PC-3 (cell line): Measurements from ENCODE around the gene SSRP1. TPM values are rescaled to one million over a fixed set of nuclear protein-coding genes. Genes with fewer than 3 reads are reported as not detected.

Experiments used
- ATAC-seq: fragments of 200-7000 bp; cut with Tn5 transposase; 2 replicates; pipeline ENCODE4 v1.9.1; 2020; ENCODE audit warnings: mild to moderate bottlenecking, moderate library complexity
- BruUV-seq: library from RNA; stranded (reverse); fragments of 400-500 nt; replicated peaks from 2 replicates; lab custom pipeline; 2021; lab: Mats Ljungman, UMichigan
- CTCF ChIA-PET: fragments of 300-600 bp; sonication (Branson Sonifier 250); formaldehyde crosslinking; loops from one replicate; lab custom pipeline; 2022; ENCODE audit warnings: antibody characterized with exemption; lab: Charles Lee
- POLR2A ChIA-PET: fragments of 300-600 bp; sonication (Branson Sonifier 250); formaldehyde crosslinking; loops from one replicate; lab custom pipeline; 2022; ENCODE audit warnings: antibody characterized with exemption; ENCODE audit not compliant: unreplicated experiment; lab: Charles Lee
- DNase-seq: peaks from one replicate; pipeline ENCODE4 v3.0.0-alpha.2; 2015
- H2AFZ ChIP-seq: fragments of 300-600 bp; sonication (generic); 2 replicates; pipeline ENCODE4 v1.6.0; 2016; ENCODE audit warnings: antibody characterized with exemption, low read length
- H3F3A ChIP-seq: fragments of 300-600 bp; sonication (generic); one replicate; pipeline ENCODE4 v1.6.0; 2017; ENCODE audit warnings: antibody characterized with exemption, low read length, control low read depth, mild to moderate bottlenecking; ENCODE audit not compliant: unreplicated experiment
- H3K27ac ChIP-seq: fragments of 300-600 bp; sonication (generic); 2 replicates; pipeline ENCODE4 v1.5.1; 2016; ENCODE audit warnings: mild to moderate bottlenecking, low read length
- H3K27me3 ChIP-seq: fragments of 300-600 bp; sonication (generic); 2 replicates; pipeline ENCODE4 v1.6.1; 2016; ENCODE audit warnings: low read length, mixed read lengths
- H3K36me3 ChIP-seq: fragments of 300-600 bp; sonication (generic); 2 replicates; pipeline ENCODE4 v1.6.1; 2016; ENCODE audit warnings: low read depth, mixed run types, low read length, mixed read lengths
- H3K4me1 ChIP-seq: fragments of 300-600 bp; sonication (generic); 2 replicates; pipeline ENCODE4 v1.5.1; 2016; ENCODE audit warnings: low read length; ENCODE audit not compliant: insufficient read depth
- H3K4me2 ChIP-seq: fragments of 300-600 bp; sonication (generic); 2 replicates; pipeline ENCODE4 v1.6.0; 2016; ENCODE audit warnings: low read length
- H3K4me3 ChIP-seq: fragments of 300-600 bp; sonication (generic); 2 replicates; pipeline ENCODE4 v1.5.1; 2016; ENCODE audit warnings: mild to moderate bottlenecking, low read length, mixed read lengths
- H3K79me2 ChIP-seq: fragments of 300-600 bp; sonication (generic); 2 replicates; pipeline ENCODE4 v1.6.1; 2017; ENCODE audit warnings: low read length, mixed read lengths
- H3K9ac ChIP-seq: fragments of 300-600 bp; sonication (generic); 2 replicates; pipeline ENCODE4 v1.6.0; 2016; ENCODE audit warnings: mild to moderate bottlenecking, low read length
- H3K9me2 ChIP-seq: fragments of 300-600 bp; sonication (generic); replicated peaks from 2 replicates; pipeline ENCODE4 v1.6.1; 2016; ENCODE audit warnings: mixed run types, low read length, mixed read lengths
- H3K9me3 ChIP-seq: fragments of 300-600 bp; sonication (generic); 2 replicates; pipeline ENCODE4 v1.6.1; 2016; ENCODE audit warnings: low read length, mixed read lengths
- H4K20me1 ChIP-seq: fragments of 300-600 bp; sonication (generic); 2 replicates; pipeline ENCODE4 v1.6.1; 2016; ENCODE audit warnings: low read length, mixed read lengths
- EZH2 ChIP-seq: fragments of 300-600 bp; sonication (generic); IDR thresholded peaks from one replicate; pipeline ENCODE4 v1.6.1; 2017; ENCODE audit warnings: antibody characterized with exemption, mild to moderate bottlenecking, low read length; ENCODE audit not compliant: unreplicated experiment
- EZH2phosphoT487 ChIP-seq: fragments of 300-600 bp; sonication (generic); IDR thresholded peaks from 2 replicates; pipeline ENCODE4 v1.6.1; 2018; ENCODE audit warnings: mild to moderate bottlenecking, antibody characterized with exemption, low read length, borderline replicate concordance
- intact Hi-C: fragments of 100-400 bp; cut with micrococcal nuclease; formaldehyde crosslinking; loops from 2 replicates; pipeline ENCODE4 v1.9.0; 2023
- total RNA-seq: library from RNA; depleted of rRNA; stranded (reverse); fragments of >200 nt; gene quantifications from 2 replicates; pipeline ENCODE4 v1.2.3, GENCODE V29; 2014
- TF ChIP-seq, protein P1 (sequence below): fragments of 300-600 bp; sonication (generic); conservative IDR thresholded peaks from 2 replicates; pipeline ENCODE4 v1.5.1; 2017; ENCODE audit warnings: antibody characterized with exemption, low read depth, mild to moderate bottlenecking, low read length

The SSRP1 gene
- total RNA-seq, 1 experiment from 2014 or later = 228 TPM

DNA sequence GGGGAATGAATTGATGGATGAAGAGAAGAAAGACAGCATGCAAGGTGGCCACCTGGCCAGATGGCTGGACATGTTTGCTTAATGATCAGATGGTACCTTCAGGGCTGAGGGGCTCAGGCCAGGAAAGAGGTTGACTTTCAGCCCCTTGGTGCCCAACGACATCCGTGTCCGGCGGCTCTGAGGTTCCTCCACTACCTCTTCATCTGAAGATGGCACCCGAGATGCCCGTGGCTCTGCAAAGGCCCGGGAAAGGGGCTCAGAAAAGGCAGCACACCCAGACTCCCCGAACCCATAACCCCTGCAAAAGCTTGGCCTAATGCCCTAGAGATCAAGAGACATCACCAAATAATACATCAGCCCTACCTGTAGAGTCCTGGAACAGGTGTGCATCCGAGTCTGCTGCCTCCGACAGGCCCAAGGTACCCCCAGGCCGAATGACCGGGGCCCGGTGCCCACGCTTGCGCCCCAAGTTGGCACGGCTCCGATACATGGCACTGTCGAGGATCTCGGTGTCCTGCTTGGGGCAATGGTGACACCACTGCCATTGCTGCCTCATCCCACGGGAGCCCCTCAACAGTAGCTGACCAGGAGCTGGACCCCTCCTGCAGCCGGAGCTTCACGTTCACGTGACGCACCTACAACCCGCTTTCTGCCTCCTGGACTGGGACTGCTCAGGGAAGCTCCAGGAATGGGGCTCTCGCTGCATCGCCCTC, 33.8 kb downstream of the SSRP1 start:
- H3K9me3 ChIP-seq = no peaks in the 10 kb centered on the region
- no peak for DNase-seq
- no peak overlapping the region for H3K4me2 ChIP-seq
- H3K9ac ChIP-seq = no peak overlapping the region
- no peak overlapping the region for H3K4me3 ChIP-seq
- H3K79me2 ChIP-seq = peaks cover 34% of the 10 kb centered on the region
- H2AFZ ChIP-seq = no peak overlapping the region
- intact Hi-C loops = no loop called here
- H4K20me1 ChIP-seq = no peaks in the 10 kb centered on the region
- peaks cover 73% of the 10 kb centered on the region for H3K36me3 ChIP-seq
- H3K4me1 ChIP-seq = peaks cover 32% of the 10 kb centered on the region
- H3K9me2 ChIP-seq = no peaks in the 10 kb centered on the region
- ATAC-seq = no peak
- no peak for TF ChIP-seq EZH2phosphoT487
- TF ChIP-seq EZH2 = no peak
- TF ChIP-seq, protein P1, sequence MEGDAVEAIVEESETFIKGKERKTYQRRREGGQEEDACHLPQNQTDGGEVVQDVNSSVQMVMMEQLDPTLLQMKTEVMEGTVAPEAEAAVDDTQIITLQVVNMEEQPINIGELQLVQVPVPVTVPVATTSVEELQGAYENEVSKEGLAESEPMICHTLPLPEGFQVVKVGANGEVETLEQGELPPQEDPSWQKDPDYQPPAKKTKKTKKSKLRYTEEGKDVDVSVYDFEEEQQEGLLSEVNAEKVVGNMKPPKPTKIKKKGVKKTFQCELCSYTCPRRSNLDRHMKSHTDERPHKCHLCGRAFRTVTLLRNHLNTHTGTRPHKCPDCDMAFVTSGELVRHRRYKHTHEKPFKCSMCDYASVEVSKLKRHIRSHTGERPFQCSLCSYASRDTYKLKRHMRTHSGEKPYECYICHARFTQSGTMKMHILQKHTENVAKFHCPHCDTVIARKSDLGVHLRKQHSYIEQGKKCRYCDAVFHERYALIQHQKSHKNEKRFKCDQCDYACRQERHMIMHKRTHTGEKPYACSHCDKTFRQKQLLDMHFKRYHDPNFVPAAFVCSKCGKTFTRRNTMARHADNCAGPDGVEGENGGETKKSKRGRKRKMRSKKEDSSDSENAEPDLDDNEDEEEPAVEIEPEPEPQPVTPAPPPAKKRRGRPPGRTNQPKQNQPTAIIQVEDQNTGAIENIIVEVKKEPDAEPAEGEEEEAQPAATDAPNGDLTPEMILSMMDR = no peak
- ChIA-PET CTCF (no interaction called here), POLR2A (no interaction called here)
- no peaks in the 10 kb centered on the region for H3K27me3 ChIP-seq
- BruUV-seq = no TSS peak
- H3F3A ChIP-seq = no peaks in the 10 kb centered on the region
- H3K27ac ChIP-seq = no peak overlapping the region

DNA sequence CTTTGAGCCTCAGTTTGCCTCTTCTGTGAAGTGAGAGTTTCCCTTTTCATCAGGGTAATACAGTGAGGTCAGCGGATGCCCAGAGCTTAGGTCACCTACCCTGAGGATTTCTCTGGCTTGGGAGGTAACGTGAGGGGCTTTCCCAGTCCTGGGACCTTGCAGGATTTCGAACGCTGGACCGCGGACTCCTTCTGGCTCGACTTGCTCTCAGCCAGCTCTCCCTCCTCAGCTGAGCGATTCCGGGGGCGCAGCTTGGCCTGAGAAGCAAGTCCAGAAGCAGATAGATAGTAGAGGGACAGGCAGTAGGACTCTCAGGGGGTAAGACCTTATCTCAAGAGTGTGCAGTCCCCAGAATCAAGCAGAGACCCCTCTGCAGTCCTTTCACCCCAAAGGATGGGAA, 34.9 kb downstream of the SSRP1 start:
- no peaks in the 10 kb centered on the region for H3K9me2 ChIP-seq
- peaks cover 26% of the 10 kb centered on the region for H3K4me1 ChIP-seq
- intact Hi-C loops = no loop called here
- H3K4me2 ChIP-seq = no peak overlapping the region
- DNase-seq = no peak
- no TSS peak for BruUV-seq
- H3K36me3 ChIP-seq = peaks cover 76% of the 10 kb centered on the region
- H3K9ac ChIP-seq = no peak overlapping the region
- ATAC-seq = no peak
- TF ChIP-seq, protein P1 = no peak
- TF ChIP-seq EZH2phosphoT487 (no peak), EZH2 (no peak)
- H3K9me3 ChIP-seq = no peaks in the 10 kb centered on the region
- ChIA-PET CTCF (no interaction called here), POLR2A (no interaction called here)
- H2AFZ ChIP-seq = no peak overlapping the region
- no peak overlapping the region for H3K27ac ChIP-seq
- no peaks in the 10 kb centered on the region for H4K20me1 ChIP-seq
- H3K79me2 ChIP-seq = peaks cover 24% of the 10 kb centered on the region
- no peak overlapping the region for H3K4me3 ChIP-seq
- no peaks in the 10 kb centered on the region for H3F3A ChIP-seq
- H3K27me3 ChIP-seq = no peaks in the 10 kb centered on the region

DNA sequence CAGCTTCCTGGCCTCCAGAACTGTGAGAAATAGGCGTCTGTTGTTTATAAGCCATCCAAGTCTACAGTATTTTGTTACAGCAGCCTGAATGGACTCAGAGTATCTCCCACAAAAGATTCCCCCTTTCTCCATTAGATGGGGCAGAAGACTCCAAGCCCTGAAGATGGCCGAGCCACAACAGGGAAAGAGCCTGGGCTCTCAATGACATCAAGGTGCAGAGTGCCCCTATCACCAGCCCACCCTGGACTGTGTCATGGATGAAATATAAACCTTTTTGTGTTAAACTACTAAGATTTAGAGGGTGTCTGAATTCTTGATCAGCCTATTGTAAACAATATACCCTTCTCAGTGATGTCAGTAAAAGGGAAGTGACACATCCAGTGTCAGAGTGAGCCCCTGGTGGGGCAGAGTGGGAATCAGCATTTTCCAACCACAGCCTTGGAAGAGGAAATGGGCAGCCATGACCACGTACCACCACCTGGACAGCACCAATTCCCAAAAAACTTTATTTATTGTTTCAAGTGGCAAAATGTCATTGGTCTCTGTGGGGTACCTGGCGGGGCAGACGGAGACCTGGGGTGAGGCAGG, 36.4 kb downstream of the SSRP1 start:
- Histone ChIP-seq H3K27me3 (no peaks in the 10 kb centered on the region), H3F3A (no peaks in the 10 kb centered on the region), H3K27ac (no peak overlapping the region), H3K79me2 (peaks cover 12% of the 10 kb centered on the region), H2AFZ (no peak overlapping the region), H4K20me1 (no peaks in the 10 kb centered on the region), H3K9ac (no peak overlapping the region), H3K9me2 (no peaks in the 10 kb centered on the region), H3K9me3 (no peaks in the 10 kb centered on the region), H3K4me2 (no peak overlapping the region), H3K36me3 (peaks cover 68% of the 10 kb centered on the region), H3K4me3 (no peak overlapping the region), H3K4me1 (peaks cover 20% of the 10 kb centered on the region)
- ChIA-PET CTCF (no interaction called here), POLR2A (no interaction called here)
- ATAC-seq (no peak), DNase-seq (no peak)
- no TSS peak for BruUV-seq
- TF ChIP-seq EZH2 (no peak), EZH2phosphoT487 (no peak)
- TF ChIP-seq, protein P1 = no peak
- intact Hi-C loops = no loop called here
